Neutrophil (primary cell): ENCODE results near the gene WNK2.
"Not testable (repeated sequence)": the region's sequence is repeated elsewhere in the genome, so short reads cannot be mapped to it uniquely, and the experiment has no call there.

Experiments used
- H3K27ac ChIP-seq: fragments of 200-600 bp; sonication (generic); 2 replicates; pipeline ENCODE4 v1.5.1; 2016; ENCODE audit warnings: mild to moderate bottlenecking, moderate library complexity
- H3K27me3 ChIP-seq: fragments of 200-600 bp; sonication (generic); 2 replicates; pipeline ENCODE4 v1.6.0; 2016; ENCODE audit warnings: mild to moderate bottlenecking
- H3K36me3 ChIP-seq: fragments of 200-600 bp; sonication (generic); 2 replicates; pipeline ENCODE4 v1.5.1; 2017
- H3K4me1 ChIP-seq, 2 experiments: fragments of 200-600 bp in 1 of 2; sonication (generic) in 1 of 2; 1 replicate in 1 of 2; 2 replicates in 1 of 2; pipeline versions ENCODE4 v1.5.1 to v1.6.1; 2013 to 2016; ENCODE audit warnings: low read depth in 1 of 2, low read length in 1 of 2, mild to moderate bottlenecking in 1 of 2, moderate library complexity in 1 of 2; ENCODE audit not compliant: control insufficient read depth in 1 of 2, insufficient read depth in 1 of 2
- H3K4me3 ChIP-seq, 2 experiments: fragments of 200-600 bp in 1 of 2; sonication (generic) in 1 of 2; 1 replicate in 1 of 2; 2 replicates in 1 of 2; pipeline ENCODE4 v1.5.1; 2013 to 2016; ENCODE audit warnings: low read depth in 1 of 2, low read length in 1 of 2, mild to moderate bottlenecking in 1 of 2, moderate library complexity in 1 of 2
- H3K9me3 ChIP-seq: fragments of 200-600 bp; sonication (generic); 2 replicates; pipeline ENCODE4 v1.5.1; 2016
- CTCF ChIP-seq: fragments of 200-600 bp; sonication (generic); IDR thresholded peaks from 2 replicates; pipeline ENCODE4 v1.5.1; 2016; ENCODE audit warnings: antibody characterized with exemption

The WNK2 gene

DNA sequence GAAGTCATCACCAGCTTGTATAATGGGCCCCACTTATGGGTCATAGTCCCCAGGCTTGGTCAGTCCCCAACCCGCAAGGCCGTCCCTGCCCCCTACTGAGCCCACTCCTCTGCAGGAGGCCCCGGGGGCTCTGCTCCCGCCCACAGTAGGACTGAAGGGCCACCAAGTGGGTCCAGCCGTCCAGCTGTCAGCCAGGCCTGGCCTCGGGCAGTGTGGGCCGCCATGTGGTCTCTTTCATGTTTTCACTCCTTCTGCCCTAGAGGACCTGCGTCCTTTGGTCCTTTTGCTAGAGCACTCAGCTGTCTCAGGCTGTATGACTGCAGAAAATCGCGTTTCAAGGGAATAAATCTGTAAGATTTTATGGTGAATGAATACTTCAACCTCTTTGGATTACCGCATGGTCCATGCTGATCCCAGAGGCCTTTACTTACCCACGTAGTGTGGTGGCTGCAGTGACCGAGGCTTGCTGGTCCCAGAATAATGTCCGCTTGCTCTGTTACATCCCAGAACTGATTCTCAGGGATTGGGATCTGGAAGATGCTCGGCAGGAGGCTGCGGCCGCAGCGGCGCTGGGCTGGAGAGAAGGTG lies 161.8 kb downstream of the WNK2 start:
- no peaks in the 10 kb centered on the region for H3K9me3 ChIP-seq
- H3K27me3 ChIP-seq: peaks cover 55% of the 10 kb centered on the region
- no peak overlapping the region for H3K27ac ChIP-seq
- H3K4me3 ChIP-seq: no peak overlapping the region
- no peaks in the 10 kb centered on the region for H3K36me3 ChIP-seq
- TF ChIP-seq CTCF: no peak
- H3K4me1 ChIP-seq: peaks cover 0 to 4% of the 10 kb centered on the region in 2 experiments

- peaks cover 55% of the 10 kb centered on the region for H3K27me3 ChIP-seq
- TF ChIP-seq CTCF: no peak
- peaks cover 0 to 4% of the 10 kb centered on the region in 2 experiments for H3K4me1 ChIP-seq
- H3K27ac ChIP-seq: no peak overlapping the region
- H3K9me3 ChIP-seq: no peaks in the 10 kb centered on the region
- no peaks in the 10 kb centered on the region for H3K36me3 ChIP-seq
- no peak overlapping the region for H3K4me3 ChIP-seq
Observed at GRCh38 chr9:93346231-93347112, 162.5 kb downstream of the WNK2 start.

GRCh38 chr9:93347371-93347975 lies 163.5 kb downstream of the WNK2 start:
- not testable (repeated sequence) for H3K27ac ChIP-seq, H3K4me1 ChIP-seq, H3K9me3 ChIP-seq, H3K36me3 ChIP-seq, H3K4me3 ChIP-seq
- H3K27me3 ChIP-seq: peaks cover 55% of the 10 kb centered on the region

GRCh38 chr9:93353413-93354310 lies 169.7 kb downstream of the WNK2 start:
- H3K9me3 ChIP-seq, H3K27ac ChIP-seq, H3K27me3 ChIP-seq, H3K4me1 ChIP-seq, H3K36me3 ChIP-seq, H3K4me3 ChIP-seq: not testable (repeated sequence)

- Histone ChIP-seq H3K36me3 (no peaks in the 10 kb centered on the region), H3K4me1 (no peaks in the 10 kb centered on the region), H3K27ac (no peak overlapping the region), H3K27me3 (no peaks in the 10 kb centered on the region), H3K9me3 (no peaks in the 10 kb centered on the region), H3K4me3 (no peak overlapping the region)
- no peak for TF ChIP-seq CTCF
Observed at GRCh38 chr9:93354451-93354850, 170.5 kb downstream of the WNK2 start.

GRCh38 chr9:93355827-93356226 lies 171.9 kb downstream of the WNK2 start:
- TF ChIP-seq CTCF: no peak
- H3K4me3 ChIP-seq: no peak overlapping the region
- no peaks in the 10 kb centered on the region for H3K27me3 ChIP-seq
- no peaks in the 10 kb centered on the region for H3K36me3 ChIP-seq
- H3K9me3 ChIP-seq: no peaks in the 10 kb centered on the region
- no peaks in the 10 kb centered on the region for H3K4me1 ChIP-seq
- no peak overlapping the region for H3K27ac ChIP-seq
